ENCODE data around the gene TMEM213. TPM values are rescaled to one million over a fixed set of nuclear protein-coding genes. Genes with fewer than 3 reads are reported as not detected.

TMEM213 gene
- total RNA-seq, 1 experiment from 2014 or later, result not detected

DNA sequence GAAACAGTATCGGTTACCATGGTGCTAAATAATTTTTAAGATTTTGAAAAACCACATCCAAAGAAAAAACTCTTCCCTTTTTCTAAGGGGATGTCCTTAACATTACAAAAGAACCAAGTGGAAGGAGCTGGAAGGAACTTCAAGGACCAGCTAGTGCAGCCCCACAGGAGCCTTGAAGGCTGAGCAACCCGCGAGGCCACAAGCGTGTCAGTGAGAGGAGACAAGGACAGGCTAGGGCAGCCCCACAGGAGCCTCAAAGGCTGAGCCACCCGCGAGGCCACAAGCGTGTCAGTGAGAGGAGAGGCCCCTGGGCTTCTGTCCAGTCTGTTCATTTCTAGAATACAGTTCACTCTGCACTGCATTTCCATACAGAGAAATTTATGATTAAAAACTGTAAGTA lies 80.3 kb downstream of the TMEM213 start:
- CTCF ChIA-PET, result interaction anchor here (3.2 kb wide), 1 partner anchor 8 kb away, joined by 19 read pairs; no protein-coding TSS in a partner anchor

More for the DNA sequence above, 80.3 kb downstream of the TMEM213 start:
- no peak overlapping the region for H3K4me2 ChIP-seq (ENCODE audit: low read length)
- no peaks in the 10 kb centered on the region for H3K36me3 ChIP-seq (ENCODE audit: control insufficient read depth in 1 of 2, insufficient read depth in 2 of 2, low read length in 2 of 2)
- H3K79me2 ChIP-seq (ENCODE audit: insufficient read depth, low read length), result no peaks in the 10 kb centered on the region
- DNase-seq (ENCODE audit: low read depth, low spot score) (no peak), ATAC-seq (no peak)
- no peak overlapping the region for H3K4me3 ChIP-seq (replicated peaks in 1 of 2; ENCODE audit: low read depth in 1 of 2, low read length in 2 of 2)
- peaks cover 2 to 7% of the 10 kb centered on the region in 2 experiments; a peak in 3 of 4 replicates for H3K4me1 ChIP-seq (ENCODE audit: control insufficient read depth in 1 of 2, insufficient read depth in 2 of 2, low read length in 2 of 2)
- H3K9ac ChIP-seq (ENCODE audit: low read length), result no peak overlapping the region
- BruUV-seq (replicated peaks), result no TSS peak
- TF ChIP-seq ZNF274 (IDR thresholded peaks at IDR 0.05; ENCODE audit: low read depth, low read length) (no peak), ELF1 (IDR thresholded peaks at IDR 0.05; ENCODE audit: borderline replicate concordance, low read depth) (no peak), CEBPB (IDR thresholded peaks at IDR 0.05; ENCODE audit: low read depth) (no peak)
- TF ChIP-seq, protein P1, sequence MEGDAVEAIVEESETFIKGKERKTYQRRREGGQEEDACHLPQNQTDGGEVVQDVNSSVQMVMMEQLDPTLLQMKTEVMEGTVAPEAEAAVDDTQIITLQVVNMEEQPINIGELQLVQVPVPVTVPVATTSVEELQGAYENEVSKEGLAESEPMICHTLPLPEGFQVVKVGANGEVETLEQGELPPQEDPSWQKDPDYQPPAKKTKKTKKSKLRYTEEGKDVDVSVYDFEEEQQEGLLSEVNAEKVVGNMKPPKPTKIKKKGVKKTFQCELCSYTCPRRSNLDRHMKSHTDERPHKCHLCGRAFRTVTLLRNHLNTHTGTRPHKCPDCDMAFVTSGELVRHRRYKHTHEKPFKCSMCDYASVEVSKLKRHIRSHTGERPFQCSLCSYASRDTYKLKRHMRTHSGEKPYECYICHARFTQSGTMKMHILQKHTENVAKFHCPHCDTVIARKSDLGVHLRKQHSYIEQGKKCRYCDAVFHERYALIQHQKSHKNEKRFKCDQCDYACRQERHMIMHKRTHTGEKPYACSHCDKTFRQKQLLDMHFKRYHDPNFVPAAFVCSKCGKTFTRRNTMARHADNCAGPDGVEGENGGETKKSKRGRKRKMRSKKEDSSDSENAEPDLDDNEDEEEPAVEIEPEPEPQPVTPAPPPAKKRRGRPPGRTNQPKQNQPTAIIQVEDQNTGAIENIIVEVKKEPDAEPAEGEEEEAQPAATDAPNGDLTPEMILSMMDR (IDR thresholded peaks at IDR 0.05 in 2 of 3, conservative IDR thresholded peaks at IDR 0.05 in 1 of 3; ENCODE audit: borderline replicate concordance in 1 of 3, insufficient read depth in 1 of 3, low read depth in 2 of 3, low read length in 2 of 3), result no peak
- TF ChIP-seq, protein P2, sequence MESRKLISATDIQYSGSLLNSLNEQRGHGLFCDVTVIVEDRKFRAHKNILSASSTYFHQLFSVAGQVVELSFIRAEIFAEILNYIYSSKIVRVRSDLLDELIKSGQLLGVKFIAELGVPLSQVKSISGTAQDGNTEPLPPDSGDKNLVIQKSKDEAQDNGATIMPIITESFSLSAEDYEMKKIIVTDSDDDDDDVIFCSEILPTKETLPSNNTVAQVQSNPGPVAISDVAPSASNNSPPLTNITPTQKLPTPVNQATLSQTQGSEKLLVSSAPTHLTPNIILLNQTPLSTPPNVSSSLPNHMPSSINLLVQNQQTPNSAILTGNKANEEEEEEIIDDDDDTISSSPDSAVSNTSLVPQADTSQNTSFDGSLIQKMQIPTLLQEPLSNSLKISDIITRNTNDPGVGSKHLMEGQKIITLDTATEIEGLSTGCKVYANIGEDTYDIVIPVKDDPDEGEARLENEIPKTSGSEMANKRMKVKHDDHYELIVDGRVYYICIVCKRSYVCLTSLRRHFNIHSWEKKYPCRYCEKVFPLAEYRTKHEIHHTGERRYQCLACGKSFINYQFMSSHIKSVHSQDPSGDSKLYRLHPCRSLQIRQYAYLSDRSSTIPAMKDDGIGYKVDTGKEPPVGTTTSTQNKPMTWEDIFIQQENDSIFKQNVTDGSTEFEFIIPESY (IDR thresholded peaks at IDR 0.05; ENCODE audit: extremely low read depth, insufficient replicate concordance, low read length), result no peak
- RAD21 ChIA-PET (ENCODE audit: low non-redundant PET in 1 of 2, low total read pairs in 2 of 2, uncharacterized antibody in 2 of 2, unreplicated experiment in 2 of 2), result no interaction called here
- H2AFZ ChIP-seq (ENCODE audit: low read depth, low read length, poor library complexity, severe bottlenecking), result no peak overlapping the region
- no peaks in the 10 kb centered on the region for H3K9me3 ChIP-seq (ENCODE audit: control insufficient read depth in 1 of 2, insufficient read depth in 1 of 2, low read depth in 1 of 2, low read length in 2 of 2)
- no peak overlapping the region for H3K27ac ChIP-seq (ENCODE audit: low read depth, low read length)
- H4K20me1 ChIP-seq (ENCODE audit: insufficient read depth), result no peaks in the 10 kb centered on the region
- no peaks in the 10 kb centered on the region for H3K9me2 ChIP-seq (ENCODE audit: insufficient read depth)
- POLR2A ChIA-PET, result no interaction called here
- no peaks in the 10 kb centered on the region for H3K27me3 ChIP-seq (ENCODE audit: insufficient read depth, low read length)
- intact Hi-C loops (cut with micrococcal nuclease), result no loop called here
